GM12891 (cell line): ENCODE measurements around the gene VWA2.

Experiments used
- POLR2A ChIP-seq: IDR thresholded peaks from 2 replicates; pipeline ENCODE4 v1.6.1; 2011; ENCODE audit warnings: low read depth, low read length, control low read depth
- POLR2AphosphoS5 ChIP-seq: IDR thresholded peaks from 2 replicates; pipeline ENCODE4 v1.6.1; 2011; ENCODE audit warnings: low read depth, low read length, control low read depth
- POU2F2 ChIP-seq: IDR thresholded peaks from 2 replicates; pipeline ENCODE4 v1.6.1; 2011; ENCODE audit warnings: low read depth, mild to moderate bottlenecking, control low read depth, low read length, moderate library complexity
- TAF1 ChIP-seq: IDR thresholded peaks from 2 replicates; pipeline ENCODE4 v1.6.1; 2011; ENCODE audit warnings: low read depth, low read length, control low read depth

DNA sequence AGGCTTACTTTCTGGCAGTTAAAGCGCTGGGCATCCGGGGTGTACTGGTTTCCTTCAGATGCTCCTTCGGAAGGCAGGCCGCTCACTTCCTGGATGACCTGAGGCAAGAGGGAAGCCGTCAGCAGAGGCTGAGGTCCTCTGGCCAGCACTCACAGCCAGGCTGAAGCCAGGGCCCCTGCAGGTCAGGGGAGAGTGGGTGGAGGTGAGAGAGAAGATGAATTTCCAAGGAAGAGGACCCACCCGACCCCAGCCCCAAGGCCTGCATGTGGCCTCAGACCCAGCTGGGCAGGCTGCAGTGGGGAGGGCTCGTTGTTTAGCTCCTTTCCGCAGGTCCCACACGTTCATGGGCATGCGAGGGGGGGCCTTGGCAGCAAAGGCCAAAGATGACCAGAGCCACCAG, 71.3 kb downstream of the VWA2 start:
- no peak for TF ChIP-seq POLR2A
- no peak for TF ChIP-seq POLR2AphosphoS5
- no peak for TF ChIP-seq TAF1
- no peak for TF ChIP-seq POU2F2
